ENCODE data around the gene ADTRP. TPM values are rescaled to one million over a fixed set of nuclear protein-coding genes. Genes with fewer than 3 reads are reported as not detected.
A peak's percentile ranks its signal among the peaks of the same experiment; 100 is the strongest.

ADTRP gene
- total and polyA plus RNA-seq, 8 donors = 0.09 to 0.44 (median 0.24) TPM; not detected in 3

GRCh38 chr6:11685481-11686093 lies 93.0 kb downstream of the ADTRP start:
- 75 to 81% methylated on average over 3 of the region's 3 CpGs for WGBS, 2 donors
- no peak for DNase-seq
- Histone ChIP-seq H3K9me3 (no peaks in the 10 kb centered on the region), H3K27me3 (no peaks in the 10 kb centered on the region), H3K4me1 (no peaks in the 10 kb centered on the region), H3K27ac (no peak overlapping the region), H3K4me3 (no peak overlapping the region), H3K36me3 (no peaks in the 10 kb centered on the region)
- FAIRE-seq = no peak
- peak in 1 of 4 donors; percentile 71 for ATAC-seq
- no peak for TF ChIP-seq CTCF (IDR thresholded peaks at IDR 0.05)
- intact Hi-C loops (cut with DNase I) = no loop called here

- no peak for ATAC-seq
- TF ChIP-seq CTCF (IDR thresholded peaks at IDR 0.05) = no peak
- no peaks in the 10 kb centered on the region for H3K27me3 ChIP-seq
These were observed 93.6 kb downstream of the ADTRP start for GRCh38 chr6:11684901-11685480.

GRCh38 chr6:11683871-11684270 lies 94.7 kb downstream of the ADTRP start:
- intact Hi-C loops (cut with DNase I) = no loop called here
- no peaks in the 10 kb centered on the region for H3K36me3 ChIP-seq
- no peaks in the 10 kb centered on the region for H3K27me3 ChIP-seq
- WGBS, 2 donors = 90 to 95% methylated on average over 2 of the region's 2 CpGs
- no peak for FAIRE-seq
- no peak for TF ChIP-seq CTCF (IDR thresholded peaks at IDR 0.05)
- ATAC-seq = no peak
- H3K4me3 ChIP-seq = no peak overlapping the region
- H3K4me1 ChIP-seq = no peaks in the 10 kb centered on the region
- no peak overlapping the region for H3K27ac ChIP-seq
- no peak for DNase-seq
- no peaks in the 10 kb centered on the region for H3K9me3 ChIP-seq

More at GRCh38 chr6:11684901-11685480, 93.6 kb downstream of the ADTRP start:
- intact Hi-C loops (cut with DNase I) = no loop called here
- FAIRE-seq (no peak), DNase-seq (no peak)
- Histone ChIP-seq H3K36me3 (no peaks in the 10 kb centered on the region), H3K9me3 (no peaks in the 10 kb centered on the region), H3K4me3 (no peak overlapping the region), H3K4me1 (no peaks in the 10 kb centered on the region), H3K27ac (no peak overlapping the region)
- WGBS, 2 donors = 83 to 90% methylated on average over 4 of the region's 4 CpGs

- H3K4me1 ChIP-seq = no peaks in the 10 kb centered on the region
- H3K4me3 ChIP-seq = no peak overlapping the region
- no peaks in the 10 kb centered on the region for H3K36me3 ChIP-seq
- no peak overlapping the region for H3K27ac ChIP-seq
- DNase-seq (no peak), ATAC-seq (no peak), FAIRE-seq (no peak)
- H3K27me3 ChIP-seq = no peaks in the 10 kb centered on the region
- intact Hi-C loops (cut with DNase I) = no loop called here
- 75 to 81% methylated on average over 3 of the region's 3 CpGs for WGBS, 2 donors
- no peak for TF ChIP-seq CTCF (IDR thresholded peaks at IDR 0.05)
- no peaks in the 10 kb centered on the region for H3K9me3 ChIP-seq
These were observed 96.0 kb downstream of the ADTRP start for GRCh38 chr6:11682561-11682975.

GRCh38 chr6:11681770-11682169 lies 96.8 kb downstream of the ADTRP start:
- DNase-seq (no peak), ATAC-seq (no peak), FAIRE-seq (no peak)
- no peak overlapping the region for H3K4me3 ChIP-seq
- H3K4me1 ChIP-seq = no peaks in the 10 kb centered on the region
- intact Hi-C loops (cut with DNase I) = no loop called here
- H3K36me3 ChIP-seq = no peaks in the 10 kb centered on the region
- WGBS, 2 donors = 61% methylated on average over 2 of the region's 2 CpGs
- no peaks in the 10 kb centered on the region for H3K9me3 ChIP-seq
- no peak overlapping the region for H3K27ac ChIP-seq
- TF ChIP-seq CTCF (IDR thresholded peaks at IDR 0.05) = no peak
- H3K27me3 ChIP-seq = no peaks in the 10 kb centered on the region
